C4-2B (cell line): Measurements from ENCODE around the gene WFDC1.

Source experiments
- CTCF ChIP-seq: fragments of 450-650 bp; conservative IDR thresholded peaks from 2 replicates; pipeline ENCODE4 v1.5.1; 2017; ENCODE audit warnings: mild to moderate bottlenecking
- ZFX ChIP-seq: fragments of 450-650 bp; IDR thresholded peaks from 2 replicates; pipeline ENCODE4 v1.6.1; 2017

GRCh38 chr16:84327926-84328505 lies 33.3 kb downstream of the WFDC1 start:
- no peak for TF ChIP-seq CTCF
- TF ChIP-seq ZFX, result no peak
